ENCODE data around the gene THRA.

THRA gene

GRCh38 chr17:40025991-40026815 lies 36.6 kb upstream of the THRA start:
- DNase-seq (ENCODE audit: insufficient read length, low spot score) (no peak), FAIRE-seq (peak; percentile 52)

- DNase-seq (ENCODE audit: insufficient read length, low spot score) (peak; percentile 95), FAIRE-seq (peak; percentile 97)
Measured at GRCh38 chr17:40026816-40027613, 35.8 kb upstream of the THRA start.

GRCh38 chr17:40027614-40028012 lies 35.2 kb upstream of the THRA start:
- FAIRE-seq: no peak
- no peak for DNase-seq (ENCODE audit: insufficient read length, low spot score)

- DNase-seq (ENCODE audit: insufficient read length, low spot score) (no peak), FAIRE-seq (no peak)
Measured at GRCh38 chr17:40028595-40028994, 34.2 kb upstream of the THRA start.

- FAIRE-seq: peak; percentile 71
Measured at GRCh38 chr17:40031706-40032105, 31.1 kb upstream of the THRA start.

DNA sequence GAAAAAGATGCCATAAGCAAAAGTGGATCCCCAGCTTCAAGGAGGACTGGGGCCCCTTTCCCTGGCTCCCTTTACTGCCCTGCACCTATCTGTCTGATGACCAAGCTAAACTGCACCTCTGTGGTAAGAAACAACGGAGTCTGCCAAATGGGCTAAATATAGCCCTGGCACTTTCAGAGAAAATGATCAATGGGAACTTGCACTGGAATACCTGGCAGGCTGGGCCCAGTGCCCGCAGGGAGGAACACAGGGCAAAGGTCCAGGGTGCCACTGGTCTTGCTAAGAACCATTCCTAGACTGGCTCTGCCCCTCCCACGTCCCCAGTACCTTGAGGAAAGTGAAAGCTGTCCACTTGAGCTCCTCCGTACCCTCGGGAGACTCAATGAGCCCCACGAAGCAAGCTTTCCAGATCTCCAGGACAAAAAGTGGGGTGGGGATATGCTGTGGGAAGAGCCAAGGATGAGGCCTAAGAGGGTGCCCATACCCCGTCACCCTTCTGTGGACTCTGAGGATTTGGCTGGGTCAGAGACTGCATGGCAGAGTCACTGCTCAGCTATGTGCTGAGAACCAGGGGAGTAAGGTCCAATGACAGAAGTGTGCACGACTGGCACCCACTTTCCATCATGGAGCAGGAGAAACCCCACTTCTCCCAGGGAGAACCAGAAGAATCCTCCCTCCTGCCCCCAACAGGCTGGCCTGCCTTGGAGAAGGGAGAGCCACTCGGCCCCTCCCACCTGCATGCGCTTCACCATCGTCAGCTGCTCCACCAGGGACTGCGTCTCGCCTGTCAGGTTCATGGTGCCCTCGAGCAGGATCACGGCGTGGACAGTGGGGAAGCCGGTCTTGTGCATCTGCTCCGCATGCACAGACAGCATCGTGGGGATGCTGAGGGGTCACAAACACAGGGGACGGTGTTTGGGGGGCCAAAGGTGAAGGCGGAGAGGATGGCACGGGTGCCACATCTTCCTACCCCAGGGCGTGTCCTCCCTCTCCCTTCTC lies 30.1 kb upstream of the THRA start:
- no peak for DNase-seq (ENCODE audit: insufficient read length, low spot score)
- FAIRE-seq: no peak

More at GRCh38 chr17:40031706-40032105, 31.1 kb upstream of the THRA start:
- no peak for DNase-seq (ENCODE audit: insufficient read length, low spot score)

- FAIRE-seq (no peak), DNase-seq (ENCODE audit: insufficient read length, low spot score) (no peak)
Measured at GRCh38 chr17:40033339-40033738, 29.4 kb upstream of the THRA start.

DNA sequence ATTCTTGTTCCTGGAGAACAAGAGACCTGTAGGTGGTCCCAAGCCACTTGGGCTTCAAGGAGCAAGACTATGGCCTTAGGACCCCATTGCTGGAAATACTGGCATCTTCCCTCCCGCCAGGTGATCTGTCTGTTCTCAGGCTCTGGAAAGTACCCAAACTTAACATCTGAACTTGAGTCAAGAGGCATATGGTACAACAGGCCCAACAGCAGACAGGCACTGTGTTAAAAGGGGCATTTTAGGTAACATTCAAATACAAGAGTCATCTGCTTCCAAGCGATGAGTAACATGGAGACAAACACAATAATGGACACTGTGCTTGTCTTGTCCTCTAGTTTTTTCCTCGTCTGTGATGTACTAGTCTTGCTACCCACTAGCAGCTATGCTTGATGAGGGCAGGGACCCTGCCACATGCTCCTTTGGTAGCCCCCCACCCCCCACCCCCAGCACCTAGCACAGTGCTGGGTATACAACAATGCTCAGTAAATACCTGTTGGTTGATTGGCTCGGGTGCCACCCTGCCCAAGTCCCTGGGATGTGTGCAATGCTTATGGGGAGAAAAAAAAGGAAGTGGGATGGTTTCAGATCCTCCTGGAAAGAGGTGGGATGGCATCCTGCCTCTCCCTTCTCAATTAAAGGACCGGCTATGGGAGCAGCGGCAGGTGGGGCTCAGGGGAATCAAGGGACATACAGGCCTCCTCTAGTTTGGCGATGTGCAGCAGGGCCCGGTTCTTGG lies 28.2 kb upstream of the THRA start:
- DNase-seq (ENCODE audit: insufficient read length, low spot score) (no peak), FAIRE-seq (peak; percentile 79)

GRCh38 chr17:40035162-40035559 lies 27.6 kb upstream of the THRA start:
- no peak for DNase-seq (ENCODE audit: insufficient read length, low spot score)
- FAIRE-seq: peak; percentile 76

GRCh38 chr17:40038882-40039513 lies 23.8 kb upstream of the THRA start:
- DNase-seq (ENCODE audit: insufficient read length, low spot score) (peak; percentile 83), FAIRE-seq (no peak)

DNA sequence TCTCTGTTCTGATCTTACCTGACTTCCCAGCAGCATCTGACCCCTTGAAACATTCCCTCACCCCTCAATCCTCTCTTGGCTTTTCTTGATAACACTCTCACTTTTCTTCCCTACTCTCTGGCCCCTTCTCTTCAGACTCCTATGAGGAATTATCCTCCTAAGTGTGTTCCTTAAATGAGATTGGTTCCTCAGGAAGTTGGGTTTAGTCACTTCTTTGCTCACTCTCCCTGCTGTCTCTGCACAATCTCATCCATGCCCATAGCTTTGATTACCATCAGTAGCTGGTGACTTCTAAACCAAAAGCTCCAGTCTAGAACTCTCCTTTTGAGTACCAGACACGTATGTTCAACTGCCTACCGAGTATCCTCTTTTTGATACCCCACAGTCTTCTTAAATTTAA lies 21.6 kb upstream of the THRA start:
- DNase-seq (ENCODE audit: insufficient read length, low spot score) (no peak), FAIRE-seq (no peak)

- FAIRE-seq (no peak), DNase-seq (ENCODE audit: insufficient read length, low spot score) (no peak)
Measured at GRCh38 chr17:40056379-40057015, 6.3 kb upstream of the THRA start.

DNA sequence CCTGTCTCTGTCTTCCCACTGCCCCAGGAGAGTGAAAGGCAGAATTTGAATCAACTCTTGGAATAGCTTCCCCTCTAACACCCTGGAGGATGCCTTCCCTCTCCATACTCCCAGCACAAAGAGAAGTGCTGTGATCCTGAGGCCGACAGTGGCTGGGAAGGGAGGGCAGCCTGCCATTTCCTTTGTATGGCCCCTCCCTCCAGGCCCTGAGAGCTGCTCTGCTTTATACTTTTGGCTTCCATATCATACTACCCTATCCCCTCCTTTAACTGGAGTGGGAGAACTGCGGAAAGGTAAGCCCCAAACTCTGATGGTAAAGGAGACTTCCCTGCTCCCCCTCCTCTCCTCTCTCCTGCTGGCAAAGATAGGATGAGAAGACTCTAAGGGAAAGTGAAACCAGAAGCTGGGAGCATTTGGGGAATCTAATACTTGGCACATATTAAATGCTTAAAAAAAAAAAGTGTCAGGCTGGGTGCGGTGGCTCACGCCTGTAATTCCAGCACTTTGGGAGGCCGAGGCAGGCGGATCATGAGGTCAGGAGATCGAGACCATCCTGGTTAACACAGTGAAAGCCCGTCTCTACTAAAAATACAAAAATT lies 4.5 kb upstream of the THRA start:
- DNase-seq (ENCODE audit: insufficient read length, low spot score) (no peak), FAIRE-seq (no peak)

GRCh38 chr17:40058865-40059264 lies 3.9 kb upstream of the THRA start:
- FAIRE-seq: no peak
- DNase-seq (ENCODE audit: insufficient read length, low spot score): no peak

- no peak for FAIRE-seq
Measured at GRCh38 chr17:40059729-40060475, 2.9 kb upstream of the THRA start.

GRCh38 chr17:40060887-40061608 lies 1.7 kb upstream of the THRA start:
- DNase-seq (ENCODE audit: insufficient read length, low spot score): no peak
- no peak for FAIRE-seq

More at GRCh38 chr17:40059729-40060475, 2.9 kb upstream of the THRA start:
- no peak for DNase-seq (ENCODE audit: insufficient read length, low spot score)

DNA sequence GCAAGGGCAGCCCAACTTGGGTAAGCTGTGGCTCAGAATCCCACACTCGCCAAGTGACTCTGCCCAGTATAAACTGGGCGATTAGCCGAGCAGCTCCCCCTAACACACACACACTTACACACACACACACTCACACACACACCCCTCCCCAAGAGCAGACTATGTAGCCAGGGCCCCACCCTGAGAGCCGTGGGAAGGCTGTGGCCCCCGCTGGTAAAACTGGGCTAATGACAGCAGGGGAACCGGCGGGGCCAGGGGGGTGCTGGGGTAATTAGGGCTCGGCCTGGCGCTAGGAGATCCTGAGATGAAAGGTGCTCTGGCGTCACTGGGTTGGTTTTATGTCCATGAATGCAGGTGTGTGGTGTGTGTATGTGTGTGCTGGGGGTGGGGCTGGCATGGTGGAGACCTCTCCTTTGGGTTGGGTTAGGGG lies 1.1 kb upstream of the THRA start:
- DNase-seq (ENCODE audit: insufficient read length, low spot score) (no peak), FAIRE-seq (no peak)

Data from HTR-8/SVneo (cell line).